Measurements from ENCODE around the gene LYPD6.
"Not testable (repeated sequence)": the region's sequence is repeated elsewhere in the genome, so short reads cannot be mapped to it uniquely, and the experiment has no call there.

The LYPD6 gene

GRCh38 chr2:149330127-149331022, at the start of gene LYPD6:
LYPD6 (plus strand) TSS chr2:149330587; CDS start chr2:149437709, 107,122 bp downstream.
- no peak for DNase-seq (ENCODE audit: low read depth)

GRCh38 chr2:149281441-149281840, 48.9 kb upstream of the LYPD6 start:
- DNase-seq (ENCODE audit: low read depth) = no peak

- no peak for DNase-seq (ENCODE audit: low read depth)
Observed at GRCh38 chr2:149290662-149291061, 39.7 kb upstream of the LYPD6 start.

GRCh38 chr2:149291881-149292280, 38.5 kb upstream of the LYPD6 start:
- DNase-seq (ENCODE audit: low read depth) = no peak

DNA sequence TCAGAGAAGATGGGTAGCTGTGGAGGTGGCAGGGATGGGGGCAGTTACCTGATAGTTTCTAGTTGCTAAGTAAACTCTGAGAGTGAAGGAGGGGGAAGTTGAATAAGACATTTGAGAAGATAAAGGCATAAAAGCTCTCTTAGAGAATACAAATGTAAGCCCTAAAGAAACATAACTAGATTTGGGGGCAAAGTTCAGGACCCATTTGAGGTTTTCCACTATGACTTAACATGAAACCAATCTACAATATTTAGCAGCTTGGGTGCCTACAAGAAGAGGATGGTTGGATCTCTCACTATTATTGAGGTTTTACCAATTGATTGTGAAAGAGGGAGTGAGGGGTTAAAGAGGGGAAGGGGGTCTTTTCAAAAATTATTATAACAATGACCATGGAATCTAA, 34.4 kb upstream of the LYPD6 start:
- no peak for DNase-seq (ENCODE audit: low read depth)

- no peak for DNase-seq (ENCODE audit: low read depth)
Observed at GRCh38 chr2:149307014-149307413, 23.4 kb upstream of the LYPD6 start.

GRCh38 chr2:149310349-149310748, 20.0 kb upstream of the LYPD6 start:
- no peak for DNase-seq (ENCODE audit: low read depth)

DNA sequence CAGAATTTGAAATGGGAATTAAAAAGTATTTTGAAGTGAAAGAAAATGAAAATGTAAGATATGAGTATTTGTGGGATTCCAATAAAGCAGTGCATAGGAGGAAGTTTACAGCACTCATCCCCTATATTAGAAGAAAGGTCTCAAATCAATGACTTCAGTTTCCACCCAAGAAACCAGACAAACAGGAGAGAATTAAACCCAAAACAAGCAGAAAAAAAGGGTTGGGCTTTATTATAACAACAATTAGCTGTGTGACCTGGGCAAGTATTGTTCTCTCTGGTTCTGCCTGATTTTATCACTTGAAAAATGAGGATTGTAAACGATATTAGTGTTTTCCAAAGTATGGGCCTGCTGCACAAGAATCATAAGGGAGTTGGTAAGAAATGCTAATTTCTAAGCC, 18.3 kb upstream of the LYPD6 start:
- DNase-seq (ENCODE audit: low read depth) = no peak

- no peak for DNase-seq (ENCODE audit: low read depth)
Observed at GRCh38 chr2:149313512-149313972, 16.8 kb upstream of the LYPD6 start.

GRCh38 chr2:149314687-149315086, 15.7 kb upstream of the LYPD6 start:
- no peak for DNase-seq (ENCODE audit: low read depth)

DNA sequence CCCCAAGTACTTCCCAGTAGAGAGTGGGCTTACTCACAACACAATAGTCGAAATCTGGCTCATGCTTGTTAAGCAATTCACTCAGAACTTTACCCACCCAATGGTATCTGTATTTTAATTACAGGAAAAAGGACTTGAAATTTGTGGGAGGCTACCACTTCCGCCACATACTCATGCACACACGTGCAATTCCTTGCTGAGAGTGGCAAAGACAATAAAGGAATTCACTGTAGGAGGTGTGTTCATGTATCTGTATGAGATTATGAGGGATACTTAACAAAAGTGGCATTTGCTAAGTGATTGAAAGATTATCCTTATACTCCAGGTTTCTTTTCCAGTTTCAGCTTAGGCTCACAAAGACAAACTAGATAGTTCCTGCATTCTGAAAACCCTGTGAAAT, 14.9 kb upstream of the LYPD6 start:
- DNase-seq (ENCODE audit: low read depth) = no peak

GRCh38 chr2:149318566-149318965, 11.8 kb upstream of the LYPD6 start:
- not testable (repeated sequence) for DNase-seq (ENCODE audit: low read depth)

DNA sequence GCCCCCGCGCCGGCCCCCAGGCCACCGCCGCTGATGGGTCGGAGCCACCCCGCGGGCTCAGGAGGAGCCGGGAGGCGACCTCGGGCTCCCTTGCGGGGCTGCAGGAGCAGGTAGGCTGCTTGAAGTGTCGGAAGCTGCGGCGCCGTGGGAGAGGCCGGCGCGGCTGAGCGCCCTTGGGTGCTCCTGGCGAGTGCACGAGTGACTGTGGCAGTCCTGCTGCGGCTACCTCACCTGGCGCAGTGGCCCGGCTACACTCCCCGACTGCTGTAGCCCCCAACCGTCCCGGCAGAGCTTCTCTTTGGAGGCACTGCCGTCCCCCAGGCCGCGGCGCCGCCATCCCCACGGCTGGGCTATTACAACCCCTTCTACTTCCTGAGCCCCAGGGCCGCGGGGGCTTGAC, 10.0 kb upstream of the LYPD6 start:
- no peak for DNase-seq (ENCODE audit: low read depth)

DNA sequence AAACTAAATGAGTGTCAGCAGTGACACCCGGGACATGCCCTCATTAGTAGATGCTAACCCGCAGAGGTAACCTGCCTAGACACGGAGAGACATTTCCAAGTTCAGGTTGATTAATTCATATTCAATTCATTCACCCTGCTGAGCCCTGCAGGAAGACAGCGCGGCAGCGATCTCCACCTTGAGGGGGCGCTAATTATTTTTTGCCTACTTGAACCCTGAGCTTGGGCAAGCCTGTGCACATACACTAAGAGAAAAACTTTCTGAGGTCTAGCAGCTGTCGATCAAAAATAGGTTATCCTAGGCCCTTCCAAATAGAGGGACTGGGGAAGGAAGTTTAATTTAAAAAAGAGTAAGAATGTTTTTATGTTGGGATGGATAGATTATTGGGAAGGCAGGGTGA, 1.3 kb upstream of the LYPD6 start:
- DNase-seq (ENCODE audit: low read depth) = no peak

GRCh38 chr2:149329489-149330126, 779 bp upstream of the LYPD6 start:
- DNase-seq (ENCODE audit: low read depth) = no peak

DNA sequence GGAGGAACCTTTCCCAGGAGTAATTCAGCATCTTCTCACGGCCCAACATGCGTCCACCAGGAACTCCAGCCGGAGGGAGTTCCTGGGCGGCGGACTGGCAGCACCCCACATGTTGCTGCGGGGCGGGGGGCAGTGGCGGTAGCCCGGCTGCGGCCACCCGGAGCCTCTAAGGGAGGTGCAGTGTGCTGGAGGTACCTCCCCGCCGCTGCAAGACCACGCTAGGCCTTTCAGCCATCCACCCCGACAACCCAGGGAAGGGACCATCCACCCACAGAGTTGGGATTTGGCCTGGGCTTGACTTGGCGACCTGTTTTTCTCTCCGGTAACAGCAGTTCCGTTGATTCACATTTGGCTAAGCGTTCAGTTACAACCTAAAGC, 625 bp downstream of the LYPD6 start:
- no peak for DNase-seq (ENCODE audit: low read depth)

- no peak for DNase-seq (ENCODE audit: low read depth)
Observed at GRCh38 chr2:149332364-149332763, 2.0 kb downstream of the LYPD6 start.

GRCh38 chr2:149333636-149334035, 3.2 kb downstream of the LYPD6 start:
- no peak for DNase-seq (ENCODE audit: low read depth)

GRCh38 chr2:149334156-149334555, 3.8 kb downstream of the LYPD6 start:
- no peak for DNase-seq (ENCODE audit: low read depth)

GRCh38 chr2:149339324-149339723, 8.9 kb downstream of the LYPD6 start:
- DNase-seq (ENCODE audit: low read depth) = no peak

- DNase-seq (ENCODE audit: low read depth) = no peak
Observed at GRCh38 chr2:149342509-149342908, 12.1 kb downstream of the LYPD6 start.

DNA sequence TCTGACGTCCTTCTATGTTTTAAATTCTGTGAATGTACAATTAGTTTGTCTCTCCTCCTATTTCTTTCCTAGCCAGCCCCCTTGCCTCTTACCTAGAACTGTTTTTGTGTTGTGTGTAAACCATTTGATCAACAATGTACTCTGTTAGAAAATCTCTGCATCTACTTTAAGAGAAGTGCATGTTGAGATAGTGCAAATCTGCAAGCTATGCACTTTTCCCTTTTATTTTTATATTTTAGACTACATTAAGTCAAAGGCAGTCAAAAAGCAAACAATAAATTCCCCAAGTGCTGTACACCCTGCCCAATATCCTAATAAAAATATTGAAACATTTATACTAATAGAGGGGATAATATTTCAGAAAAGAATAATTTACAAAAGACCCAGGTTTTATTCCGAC, 13.7 kb downstream of the LYPD6 start:
- DNase-seq (ENCODE audit: low read depth) = no peak

DNA sequence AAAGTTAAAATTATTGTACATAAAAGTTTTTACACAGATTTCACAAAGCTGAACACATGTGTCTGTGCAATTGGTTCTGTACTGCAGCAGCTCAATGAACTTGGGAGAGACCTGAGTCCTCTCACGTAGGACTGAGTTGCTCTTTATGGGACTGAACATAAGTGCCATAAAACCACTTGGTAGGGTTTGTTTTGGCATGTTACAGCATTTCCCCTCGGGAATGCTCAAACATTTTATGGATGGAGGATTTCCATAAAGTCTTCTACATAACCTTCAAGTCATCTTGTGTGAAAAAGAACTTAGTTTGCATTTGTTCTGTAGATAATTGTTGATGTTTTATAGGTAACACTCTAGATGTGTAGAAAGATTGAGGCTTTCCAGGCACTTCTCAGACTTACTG, 15.9 kb downstream of the LYPD6 start:
- no peak for DNase-seq (ENCODE audit: low read depth)

DNA sequence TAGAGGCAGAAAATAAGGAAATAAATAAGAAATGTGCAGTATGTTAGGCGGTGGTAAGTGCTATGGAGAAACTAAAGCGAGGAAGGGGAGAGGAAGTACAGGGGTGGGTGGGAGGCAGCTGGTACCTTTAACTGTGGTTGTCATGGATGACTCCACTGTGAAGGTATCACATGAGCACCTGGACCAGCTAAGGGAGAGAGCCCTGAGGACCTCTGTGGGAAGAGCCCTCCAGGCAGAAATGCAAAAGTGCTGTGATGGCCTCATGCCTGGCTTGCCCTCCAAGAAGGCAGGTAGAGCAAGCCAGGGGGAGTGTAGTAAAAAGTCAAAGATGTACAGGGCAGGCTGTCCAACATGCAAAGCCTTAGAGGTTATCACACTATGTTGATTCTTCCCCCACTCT, 17.9 kb downstream of the LYPD6 start:
- DNase-seq (ENCODE audit: low read depth) = no peak

All from CMK (cell line).